ENCODE results near the gene IL24.

The IL24 gene

DNA sequence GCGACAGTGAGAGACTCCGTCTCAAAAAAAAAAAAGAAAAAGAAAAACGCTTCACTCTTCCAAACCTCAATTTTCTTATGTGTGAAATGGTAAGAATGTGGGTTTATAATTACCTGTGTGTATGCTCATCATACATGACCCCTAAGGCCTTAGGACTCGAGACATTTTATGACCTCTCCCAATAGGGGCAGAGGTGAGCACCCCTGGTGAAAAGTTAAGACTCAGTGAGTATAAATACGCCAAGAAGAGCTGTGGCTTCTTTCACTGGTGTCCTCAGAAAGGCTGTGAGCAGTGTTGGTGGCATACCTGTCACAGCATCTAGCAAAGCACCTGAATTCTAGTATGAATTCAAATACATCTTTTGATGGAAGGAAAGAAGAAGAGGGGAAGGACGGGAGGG is 32.3 kb downstream of the IL24 start:
- DNase-seq = no peak

DNA sequence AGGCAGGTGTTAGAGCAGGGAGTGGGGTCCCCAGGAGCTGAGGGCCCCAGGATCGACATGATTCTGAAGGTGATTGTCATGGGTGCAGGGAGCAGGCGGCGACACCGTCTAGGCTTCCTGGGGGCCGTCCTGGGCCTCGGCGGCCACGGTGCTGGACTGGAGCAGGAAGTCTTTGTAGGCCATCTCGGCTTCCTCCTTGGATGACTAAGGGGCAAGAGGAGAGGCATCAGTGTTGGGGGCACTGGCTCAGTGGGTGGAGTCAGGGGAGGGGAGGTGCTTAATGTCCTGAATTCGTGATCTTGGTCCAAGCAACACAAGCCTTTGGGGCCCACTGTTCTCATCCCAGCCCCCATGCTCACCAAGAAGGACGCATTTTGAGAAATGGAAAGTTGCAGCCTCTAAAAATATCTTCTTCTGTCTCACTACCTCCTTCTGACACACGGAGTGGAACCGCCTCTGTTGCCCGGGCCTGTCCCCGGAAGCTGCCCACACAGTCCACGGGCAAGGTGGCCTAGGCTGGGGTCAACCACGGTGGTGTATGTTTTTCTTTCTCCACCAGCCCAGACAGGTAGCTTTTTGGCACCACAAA is 33.1 kb downstream of the IL24 start:
- DNase-seq = no peak

DNA sequence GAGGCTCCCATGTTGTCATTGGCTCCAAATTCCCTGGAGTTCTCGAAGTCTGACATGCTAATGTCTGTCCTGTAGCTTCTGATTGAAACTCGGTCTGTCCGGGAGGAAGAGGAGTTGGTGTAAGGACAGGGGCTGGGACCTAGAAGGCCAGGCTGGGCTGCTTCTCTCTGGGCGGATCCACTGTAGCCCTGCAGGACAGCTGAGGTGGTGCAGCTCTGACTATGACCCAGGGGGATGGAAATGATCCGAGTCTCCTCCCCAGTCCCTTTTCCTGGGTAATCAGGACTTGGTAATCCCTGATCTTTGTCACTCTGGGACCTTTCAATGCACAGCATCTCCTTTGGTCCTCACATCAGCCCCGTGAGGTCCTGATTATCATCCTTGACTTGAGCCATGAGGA is 34.5 kb downstream of the IL24 start:
- peak; percentile 14 for DNase-seq

DNA sequence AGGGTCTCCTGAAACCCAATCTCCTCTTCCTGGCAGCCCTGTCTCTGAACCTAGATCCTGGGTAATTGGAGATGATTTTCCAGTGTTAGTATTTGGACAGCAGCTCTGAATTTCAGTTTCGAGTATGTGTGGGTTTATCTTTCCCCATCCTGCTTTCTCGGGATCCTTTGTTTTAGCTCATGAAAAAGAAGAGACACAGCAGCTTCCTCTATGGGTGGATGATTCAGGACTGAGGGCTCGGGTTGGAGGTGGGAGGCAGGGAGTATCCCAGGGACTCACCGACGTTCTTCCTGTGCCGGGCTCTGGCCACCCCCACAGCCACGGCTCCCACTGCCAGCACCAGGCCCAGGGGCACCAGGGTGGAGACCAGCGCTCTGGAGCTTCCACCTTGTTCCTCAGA is 34.9 kb downstream of the IL24 start:
- no peak for DNase-seq

DNA sequence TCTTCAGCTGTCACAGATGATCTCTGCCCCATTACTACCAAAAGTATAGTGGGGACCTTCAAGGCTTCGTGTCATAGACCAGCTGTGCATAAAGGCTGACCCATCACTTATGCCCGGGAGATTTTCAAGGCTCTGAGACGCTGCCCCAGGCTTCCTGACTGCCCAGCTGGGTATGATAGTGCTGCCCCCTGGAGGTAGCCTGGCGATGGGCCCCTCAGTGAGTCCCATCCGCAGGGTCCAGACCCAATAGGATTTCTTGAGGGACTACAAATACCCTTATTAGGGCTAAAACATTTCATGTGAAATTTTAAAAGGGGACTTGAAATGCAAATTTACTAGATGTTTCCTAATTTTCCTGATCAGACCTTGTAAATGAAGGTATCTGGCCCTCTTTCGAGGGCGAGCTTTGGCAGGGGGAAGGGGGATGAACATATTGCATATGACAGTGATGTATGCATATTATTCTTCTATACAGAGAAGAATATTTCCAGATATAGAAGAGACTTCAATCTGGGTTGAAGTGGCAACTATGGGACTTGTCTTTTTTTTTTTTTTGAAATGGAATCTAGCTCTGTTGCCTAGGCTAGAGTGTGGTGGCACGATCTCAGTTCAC is 36.2 kb downstream of the IL24 start:
- peak; percentile 71 for DNase-seq

DNA sequence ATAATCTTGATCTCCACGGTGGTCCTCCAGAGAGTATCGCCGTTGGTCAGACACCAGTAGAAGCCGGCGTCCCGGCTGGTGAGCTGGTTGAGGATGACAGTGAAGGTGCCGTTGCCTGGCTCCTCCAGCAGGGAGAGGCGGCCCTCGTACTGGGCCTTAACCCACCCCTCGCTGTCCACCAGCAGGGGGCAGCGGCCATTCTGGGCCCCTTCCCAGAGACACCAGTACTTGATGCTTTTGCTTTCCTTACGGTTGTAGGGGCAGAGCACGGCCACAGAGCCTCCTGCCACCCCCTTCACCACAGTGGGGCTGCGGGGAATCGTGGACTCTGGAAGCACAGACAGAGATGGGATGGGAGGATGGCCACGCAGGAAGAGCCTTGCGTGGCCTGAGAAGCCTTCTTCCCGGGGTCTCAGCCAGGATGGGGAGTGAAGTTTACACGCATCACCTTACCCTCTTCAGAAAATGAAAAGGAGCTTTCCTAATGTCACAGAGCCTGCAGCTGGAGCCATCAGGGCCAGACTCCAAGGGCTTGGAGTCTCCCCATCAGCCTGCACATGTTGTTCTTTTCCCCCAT is 38.3 kb downstream of the IL24 start:
- DNase-seq = peak; percentile 84

DNA sequence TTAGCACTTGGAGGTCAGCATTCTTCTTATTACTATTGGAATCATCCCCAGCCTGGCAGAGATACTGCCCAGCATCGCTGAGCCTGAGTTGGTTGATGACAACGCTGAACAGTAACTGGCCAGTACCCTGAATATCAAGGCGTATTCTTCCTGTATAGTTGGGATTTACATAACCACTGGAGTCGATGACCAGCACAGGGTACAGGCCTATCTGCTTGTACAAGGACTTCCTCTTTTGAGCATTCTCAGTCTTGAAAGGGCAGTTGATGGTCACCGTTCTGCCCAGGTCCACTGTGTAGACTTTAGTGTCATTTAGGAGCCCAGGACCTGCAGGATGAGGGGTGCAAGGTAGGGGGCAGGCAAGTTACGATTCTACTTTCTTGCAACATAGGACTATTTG is 40.2 kb downstream of the IL24 start:
- DNase-seq = no peak

DNA sequence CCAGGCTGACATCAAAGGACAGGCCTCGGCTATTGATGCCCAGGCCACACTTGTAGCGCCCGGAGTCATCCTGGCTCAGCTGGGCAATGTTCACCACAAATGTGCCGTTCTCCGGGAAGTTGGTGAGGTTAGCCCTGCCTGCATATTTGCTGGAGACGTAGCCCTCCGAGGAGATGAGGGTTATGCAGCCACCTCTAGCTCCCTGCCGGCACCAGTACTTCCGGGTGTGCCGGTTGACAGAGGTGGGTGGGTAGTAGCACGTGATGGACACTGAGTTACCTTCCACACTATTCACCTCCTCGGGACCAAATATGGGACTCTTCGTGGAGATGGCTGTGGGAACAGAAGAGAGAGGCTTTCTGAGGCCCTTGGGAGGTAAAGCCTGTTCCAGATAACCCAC is 41.9 kb downstream of the IL24 start:
- DNase-seq = no peak

DNA sequence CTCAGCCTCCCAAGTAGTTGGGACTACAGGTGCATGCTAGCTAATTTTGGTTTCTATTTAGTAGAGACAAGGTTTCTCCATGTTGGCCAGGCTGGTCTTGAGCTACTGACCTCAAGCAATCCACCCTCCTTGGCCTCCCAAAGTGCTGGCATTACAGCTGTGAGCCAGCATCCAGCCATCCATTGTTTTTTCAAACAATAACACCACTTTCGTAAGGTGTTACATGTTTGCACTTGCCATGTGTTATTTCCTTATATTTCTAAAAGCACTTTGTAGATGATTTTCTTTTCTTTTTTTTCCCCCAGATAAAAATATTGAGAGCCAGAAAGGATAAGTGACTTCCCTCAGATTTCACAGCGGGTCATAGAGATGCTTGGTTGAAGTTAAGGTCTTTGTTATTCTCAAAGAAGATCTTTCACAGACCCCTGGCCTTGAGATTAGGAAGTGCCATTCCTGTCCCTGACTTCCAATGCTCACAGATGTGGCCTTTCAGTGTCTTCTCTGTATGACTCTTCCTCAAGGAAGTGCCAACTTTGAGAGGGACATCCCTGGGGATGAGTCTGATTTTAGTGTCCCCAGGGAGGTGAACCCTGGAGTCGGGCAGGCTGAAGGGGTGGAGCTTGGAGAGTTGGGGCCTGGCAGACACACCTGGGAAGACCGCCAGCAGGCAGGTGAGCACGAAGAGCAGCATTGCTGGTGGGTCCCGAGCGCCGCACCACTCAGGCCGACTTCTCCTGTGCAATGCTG is 42.8 kb downstream of the IL24 start:
- no peak for DNase-seq

DNA sequence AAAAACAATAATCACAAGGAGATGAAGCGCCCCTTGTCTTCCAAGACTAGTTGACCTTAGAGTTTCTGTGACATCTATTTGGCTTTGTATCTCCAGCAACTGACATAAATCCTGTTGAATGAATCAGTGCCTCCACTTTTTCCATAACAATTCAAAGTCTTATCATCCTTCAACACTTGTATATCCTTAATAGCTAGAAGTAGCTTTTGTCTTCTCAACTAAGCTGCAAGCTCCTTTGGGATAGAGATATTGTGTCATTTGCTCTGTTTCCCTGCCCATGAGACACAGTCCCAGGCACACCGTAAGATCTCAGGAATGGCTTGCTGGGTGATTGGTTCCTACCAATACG is 43.3 kb downstream of the IL24 start:
- DNase-seq = no peak

DNA sequence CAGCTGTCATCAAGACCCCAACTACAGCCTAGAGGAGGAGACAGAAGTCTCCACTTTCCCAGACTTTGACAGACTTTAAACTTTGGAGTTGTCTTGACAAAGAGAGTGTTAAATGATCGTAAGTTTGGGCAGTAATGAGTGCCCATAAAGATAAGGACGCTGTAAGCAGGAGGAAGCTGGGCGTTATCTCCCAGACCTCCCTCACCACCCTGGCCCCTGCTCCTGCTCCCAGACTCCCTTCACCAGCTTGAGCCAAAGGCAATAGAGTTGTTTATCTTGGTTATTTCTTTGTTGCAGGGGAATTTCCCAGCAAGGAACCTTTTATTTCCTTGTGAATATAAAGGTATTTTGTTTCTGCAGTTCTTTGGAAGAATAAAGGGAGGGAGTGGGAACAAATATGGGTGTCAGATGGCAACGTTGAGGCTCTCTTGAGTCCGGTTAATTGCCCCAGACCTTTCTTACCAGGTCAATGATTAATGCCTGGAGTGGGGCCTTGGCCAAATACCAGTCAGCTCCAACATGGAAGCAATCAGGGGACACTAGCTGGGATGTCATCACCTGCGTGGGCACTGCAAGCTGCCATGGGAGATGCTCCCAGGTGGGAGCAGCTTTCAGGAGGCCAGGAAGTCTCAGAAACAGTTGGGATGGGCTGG is 44.6 kb downstream of the IL24 start:
- peak; percentile 76 for DNase-seq

DNA sequence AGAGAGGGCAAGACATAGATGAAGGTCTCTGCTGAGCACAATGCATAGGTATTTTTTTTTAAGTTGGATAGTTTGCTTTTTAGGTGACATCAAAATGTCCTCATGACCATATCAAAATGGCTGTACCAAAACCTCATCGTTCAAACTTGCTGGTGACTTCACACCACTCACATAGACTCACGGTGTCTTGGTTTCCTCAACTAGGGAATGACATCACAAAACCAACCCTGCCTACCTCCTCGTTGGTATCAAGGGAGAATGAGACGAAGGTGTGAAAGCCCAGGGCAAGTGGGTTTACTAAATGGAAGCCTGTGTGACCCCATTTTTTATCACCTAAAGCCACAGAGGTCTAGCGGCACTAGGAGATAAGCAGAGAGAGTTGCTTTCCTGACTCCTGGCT is 47.5 kb downstream of the IL24 start:
- DNase-seq = no peak

DNA sequence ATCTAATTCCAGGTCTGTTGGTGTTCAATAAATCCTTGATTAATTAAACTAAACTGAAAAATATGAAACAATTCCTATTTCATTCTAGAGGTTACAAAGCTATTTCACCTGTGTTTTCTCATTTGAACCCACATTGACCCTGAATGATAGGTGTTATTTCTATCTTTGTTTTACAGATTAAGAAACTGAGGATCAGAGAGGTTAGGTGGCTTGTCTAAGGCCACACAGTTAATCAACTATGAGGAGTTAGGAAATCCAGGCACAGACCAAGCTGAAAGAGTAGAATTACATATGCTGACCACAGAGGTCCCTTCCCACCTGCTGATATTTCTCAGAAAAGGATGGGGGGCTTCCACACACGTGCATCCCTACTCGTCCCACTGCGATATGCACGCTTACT is 48.5 kb downstream of the IL24 start:
- DNase-seq = no peak

DNA sequence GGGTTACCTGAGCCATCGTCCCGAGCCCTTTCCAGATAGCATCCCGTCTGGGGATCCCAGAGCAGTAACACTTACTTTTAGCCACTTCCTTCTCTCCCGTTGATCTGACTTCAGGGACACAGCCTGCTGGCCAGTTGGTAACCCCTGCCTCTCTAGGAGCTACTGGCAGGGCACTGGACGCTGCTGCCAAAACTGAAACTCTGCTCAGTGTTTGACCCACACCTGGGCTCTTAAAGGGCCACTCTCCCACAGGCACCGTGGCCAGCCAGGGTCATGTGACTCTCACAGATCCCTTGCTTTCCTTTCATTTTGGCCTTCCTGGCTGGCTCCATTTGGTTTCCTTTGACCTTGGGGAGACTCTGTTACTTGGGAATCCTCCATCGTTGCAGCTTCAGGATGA is 49.0 kb downstream of the IL24 start, which contains the start of gene PIGR:
Gene PIGR, minus strand, starts transcription at position 206 of the 400 bp plus-strand sequence. CDS start 5,935 bp downstream, outside the sequence.
- DNase-seq = no peak

DNA sequence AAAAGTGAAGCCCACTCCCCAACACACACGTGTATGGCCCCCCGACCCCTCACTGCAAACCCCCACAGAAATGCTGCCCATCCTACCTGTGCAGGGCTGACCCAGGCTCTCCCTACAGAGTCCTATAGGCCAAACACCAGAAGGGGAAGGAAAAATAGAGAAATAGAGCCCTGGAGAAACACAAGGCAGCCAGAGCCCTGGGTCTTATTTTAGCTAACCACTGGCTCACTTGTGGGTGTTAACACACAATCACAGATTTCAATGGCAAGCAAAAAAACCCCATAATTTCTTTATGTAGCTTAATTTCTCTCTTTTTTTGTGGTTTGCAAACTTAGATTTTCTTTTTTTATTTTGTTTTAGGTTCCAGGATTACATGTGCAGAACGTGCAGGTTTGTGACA is 50.0 kb downstream of the IL24 start:
- DNase-seq = no peak

DNA sequence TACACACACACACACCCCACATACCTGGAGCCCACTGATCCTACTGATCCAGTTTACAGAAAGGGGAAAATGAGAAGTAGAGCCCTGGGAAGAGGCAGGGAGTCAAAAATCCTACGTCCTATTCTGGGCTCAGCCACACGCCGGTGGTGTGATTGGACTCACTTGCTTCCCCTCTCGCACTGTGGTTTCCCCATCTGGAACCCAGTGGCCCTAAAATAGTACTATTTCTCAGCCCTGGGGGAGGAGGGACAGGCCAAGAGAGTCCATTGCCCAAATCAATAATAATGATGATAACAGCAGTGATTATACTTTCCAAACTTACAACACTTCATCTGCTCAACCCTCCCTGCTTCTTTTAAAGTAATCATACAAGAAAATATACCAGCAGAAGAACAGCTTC is 52.0 kb downstream of the IL24 start:
- no peak for DNase-seq

DNA sequence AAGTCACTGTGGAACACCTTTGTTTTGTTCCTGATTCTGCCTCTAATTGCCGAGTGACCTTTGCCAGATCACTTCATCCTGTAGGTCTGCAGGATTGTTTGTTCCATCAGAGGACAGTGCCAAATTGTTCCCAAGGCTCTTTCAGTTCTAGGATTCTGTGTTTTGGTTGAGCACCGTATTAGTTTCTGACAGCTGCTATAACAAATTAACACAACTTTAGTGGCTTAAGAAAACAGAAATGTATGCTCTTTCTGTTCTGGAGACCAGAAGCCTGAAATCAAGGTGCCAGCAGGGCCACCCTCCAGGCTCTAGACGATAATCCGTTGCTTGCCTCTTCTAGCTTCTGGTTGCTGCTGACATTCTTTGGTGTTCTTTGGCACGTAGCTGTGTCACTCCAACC is 52.4 kb downstream of the IL24 start:
- DNase-seq = no peak

DNA sequence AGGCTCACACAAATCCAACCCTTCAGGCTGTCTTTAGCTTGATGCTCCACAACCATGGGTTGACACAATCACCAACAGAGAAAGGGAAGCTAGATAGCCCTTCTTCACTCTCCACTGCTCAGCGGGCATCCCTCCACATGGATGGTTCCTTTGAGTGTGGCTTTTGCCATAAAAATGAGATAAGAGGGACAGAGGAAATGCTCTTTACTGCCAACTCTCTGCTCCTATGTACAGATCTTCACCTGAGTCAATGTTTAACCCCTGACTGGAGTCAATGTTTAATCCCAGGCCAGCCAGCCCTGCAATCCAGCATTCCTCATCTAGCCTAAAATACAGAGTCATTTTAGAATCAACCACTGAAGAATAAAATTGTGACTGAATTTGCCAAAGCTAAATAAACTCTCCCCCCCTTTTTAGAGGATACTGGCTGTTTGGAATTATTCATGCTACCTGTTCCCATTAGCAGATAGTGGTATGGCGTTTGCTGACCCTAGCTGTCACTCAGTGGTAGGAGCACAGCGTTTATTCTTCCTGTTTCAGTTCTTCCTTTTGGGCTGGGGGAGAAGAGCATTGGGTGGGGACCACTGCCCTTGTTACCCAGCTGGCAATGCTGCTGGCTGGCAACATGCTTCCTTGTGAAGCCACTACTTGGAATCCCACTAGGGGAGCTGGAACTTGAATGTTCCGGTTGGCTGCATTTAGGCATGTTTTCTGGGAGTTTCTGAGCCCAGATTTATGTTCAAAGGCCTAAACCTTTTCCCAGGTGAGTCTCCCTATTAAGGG is 54.3 kb downstream of the IL24 start:
- DNase-seq = peak; percentile 77

DNA sequence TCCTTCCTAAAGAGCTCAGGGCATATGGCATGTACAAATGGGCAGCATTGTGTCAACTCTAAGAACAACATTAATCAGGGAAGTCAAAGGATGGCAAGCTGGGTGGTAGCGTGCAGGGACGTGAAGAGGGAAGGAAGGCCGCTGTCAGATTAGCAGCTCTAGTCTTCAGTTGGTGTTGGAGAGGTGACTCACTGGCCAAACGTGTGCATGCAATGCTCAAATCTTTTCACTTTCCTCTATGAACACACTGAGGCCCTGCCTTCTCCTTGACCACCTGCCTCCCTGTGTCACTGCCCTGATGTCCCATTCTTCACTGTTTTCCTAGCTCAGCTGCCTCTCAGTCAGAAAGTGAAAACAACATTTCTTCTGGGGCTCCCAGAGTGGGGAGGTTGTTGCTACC is 54.9 kb downstream of the IL24 start:
- DNase-seq = peak; percentile 89

DNA sequence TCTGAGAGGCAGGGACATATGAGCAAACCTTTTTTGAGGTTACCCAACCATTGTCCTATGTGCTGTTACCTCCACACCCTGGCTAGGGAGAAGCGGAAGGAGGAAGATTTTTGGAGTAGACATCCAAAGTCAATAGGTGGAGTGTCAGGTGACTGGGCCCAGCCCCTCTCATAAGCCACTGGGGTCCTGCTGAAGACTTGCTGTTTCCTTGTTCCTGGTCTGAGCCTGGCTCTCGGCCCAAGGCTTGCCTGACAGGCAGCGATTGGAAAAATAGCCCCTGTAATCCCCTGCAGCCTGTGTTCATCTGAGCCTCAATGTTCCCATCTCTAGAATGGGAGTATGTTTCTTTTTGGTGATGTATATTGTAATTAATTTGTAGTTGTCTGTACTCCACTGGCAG is 55.9 kb downstream of the IL24 start:
- DNase-seq = no peak

DNA sequence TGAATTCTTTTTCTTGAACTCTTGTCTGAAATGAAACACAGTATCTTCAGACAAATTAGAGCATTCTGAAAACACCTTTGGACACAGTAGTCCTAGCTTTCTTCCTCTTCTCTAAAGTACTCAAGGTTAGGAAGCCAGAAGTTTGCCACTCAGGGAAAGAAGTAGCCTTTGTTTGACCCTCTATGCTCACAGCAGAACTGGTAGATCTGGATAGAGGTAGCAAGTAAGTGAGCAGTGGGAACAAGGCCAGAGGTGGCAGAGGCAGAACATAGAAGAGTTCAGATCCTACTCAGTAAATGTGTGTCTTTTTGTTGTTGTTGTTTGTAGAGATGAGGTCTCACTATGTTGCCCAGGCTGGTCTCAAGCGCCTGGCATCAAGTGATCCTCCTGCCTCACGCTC is 56.4 kb downstream of the IL24 start:
- DNase-seq = no peak

All from DMS53 (cell line).